GM12878 (cell line): Measurements from ENCODE around the gene TNNT2. TPM values are rescaled to one million over a fixed set of nuclear protein-coding genes. Genes with fewer than 3 reads are reported as not detected.

ENCODE experiments used
- ATAC-seq: fragments of 200-7000 bp; cut with Tn5 transposase; 3 replicates; pipeline ENCODE4 v1.9.1; 2020; ENCODE audit warnings: mild to moderate bottlenecking, moderate library complexity
- BruUV-seq: library from RNA; stranded (reverse); fragments of 400-500 nt; replicated peaks from 2 replicates; lab custom pipeline; 2021; lab: Mats Ljungman, UMichigan
- CTCF ChIA-PET: fragments of 300-600 bp; sonication (Branson Sonifier 250); formaldehyde crosslinking; extraction: SDS; loops from one replicate; lab custom pipeline; 2021; ENCODE audit warnings: inconsistent platforms; lab: Yijun Ruan, JAX
- POLR2A ChIA-PET: fragments of 350-600 bp; formaldehyde crosslinking; extraction: SDS; loops from one replicate; lab custom pipeline; 2021; ENCODE audit warnings: inconsistent platforms; lab: Charles Lee
- RAD21 ChIA-PET: fragments of 300-600 bp; sonication (Branson Sonifier 250); formaldehyde crosslinking; loops from one replicate; lab custom pipeline; 2023; ENCODE audit warnings: antibody characterized with exemption; ENCODE audit not compliant: unreplicated experiment; lab: Charles Lee
- SMC1A ChIA-PET: fragments of 300-600 bp; sonication (Branson Sonifier 250); formaldehyde crosslinking; loops from one replicate; lab custom pipeline; 2023; ENCODE audit not compliant: unreplicated experiment, uncharacterized antibody; lab: Charles Lee
- DNase-seq: peaks from one replicate; pipeline ENCODE4 v3.0.0-alpha.2; 2011; ENCODE audit warnings: low read depth, low spot score
- FAIRE-seq: peaks from 3 replicates; lab custom pipeline; 2011; peaks lifted over from hg19 to GRCh38; lab: Jason Lieb, UNC
- H2AFZ ChIP-seq: 2 replicates; pipeline ENCODE4 v1.6.0; 2011; ENCODE audit warnings: low read depth, low read length, control low read depth; ENCODE audit not compliant: control insufficient read depth
- H3K27ac ChIP-seq: 2 replicates; pipeline ENCODE4 v1.5.1; 2011; ENCODE audit warnings: control low read depth; ENCODE audit not compliant: control insufficient read depth, insufficient read depth
- H3K27me3 ChIP-seq, 2 experiments: replicated peaks in 1 of 2; 2 replicates each; pipeline versions ENCODE4 v1.6.0 to v1.6.1; 2011; ENCODE audit warnings: low read length in 1 of 2; ENCODE audit not compliant: control insufficient read depth in 2 of 2, insufficient read depth in 2 of 2
- H3K36me3 ChIP-seq, 2 experiments: 2 replicates each; pipeline ENCODE4 v1.5.1; 2011; ENCODE audit warnings: low read length in 1 of 2; ENCODE audit not compliant: control insufficient read depth in 2 of 2, insufficient read depth in 2 of 2
- H3K4me1 ChIP-seq: 2 replicates; pipeline ENCODE4 v1.6.1; 2011; ENCODE audit warnings: mild to moderate bottlenecking, low read length, moderate library complexity, mixed read lengths; ENCODE audit not compliant: control insufficient read depth, insufficient read depth
- H3K4me2 ChIP-seq: 2 replicates; pipeline ENCODE4 v1.6.0; 2011; ENCODE audit warnings: control low read depth; ENCODE audit not compliant: control insufficient read depth, insufficient read depth
- H3K4me3 ChIP-seq: fragments of 200-600 bp; sonication (generic); 2 replicates; pipeline ENCODE4 v1.5.1; 2016
- H3K79me2 ChIP-seq: 2 replicates; pipeline ENCODE4 v1.6.0; 2011; ENCODE audit warnings: low read length; ENCODE audit not compliant: control insufficient read depth, insufficient read depth
- H3K9ac ChIP-seq: 2 replicates; pipeline ENCODE4 v1.8.0; 2011; ENCODE audit warnings: low read length, control low read depth, mixed read lengths; ENCODE audit not compliant: control insufficient read depth, insufficient read depth
- H3K9me3 ChIP-seq: replicated peaks from 3 replicates; pipeline ENCODE4 v1.5.1; 2011; ENCODE audit warnings: mild to moderate bottlenecking, low read length; ENCODE audit not compliant: control insufficient read depth, insufficient read depth
- H4K20me1 ChIP-seq: 2 replicates; pipeline ENCODE4 v1.6.0; 2011; ENCODE audit not compliant: control insufficient read depth, insufficient read depth
- ATF7 ChIP-seq: fragments of 450-650 bp; IDR thresholded peaks from 2 replicates; pipeline ENCODE4 v1.6.1; 2016; ENCODE audit warnings: low read depth, mild to moderate bottlenecking
- CBFB ChIP-seq: IDR thresholded peaks from 2 replicates; pipeline ENCODE4 v1.6.1; 2016; ENCODE audit warnings: antibody characterized with exemption, low read depth
- EZH2 ChIP-seq: IDR thresholded peaks from 2 replicates; pipeline ENCODE4 v1.6.1; 2012; ENCODE audit warnings: low read depth, mild to moderate bottlenecking, control low read depth, inconsistent platforms, low read length, borderline replicate concordance; ENCODE audit not compliant: control insufficient read depth
- MTA3 ChIP-seq: IDR thresholded peaks from 2 replicates; pipeline ENCODE4 v1.6.1; 2012; ENCODE audit warnings: low read length, inconsistent platforms, borderline replicate concordance
- MYB ChIP-seq: fragments of 150-350 bp; IDR thresholded peaks from 2 replicates; pipeline ENCODE4 v1.6.1; 2014; ENCODE audit warnings: mild to moderate bottlenecking, low read depth, low read length, borderline replicate concordance
- MYC ChIP-seq: IDR thresholded peaks from 2 replicates; pipeline ENCODE4 v1.6.1; 2011; ENCODE audit warnings: mild to moderate bottlenecking, low read length, moderate library complexity, inconsistent platforms; ENCODE audit not compliant: insufficient read depth, insufficient replicate concordance, insufficient read length, severe bottlenecking
- NRF1 ChIP-seq: conservative IDR thresholded peaks from 2 replicates; pipeline ENCODE4 v1.6.1; 2011; ENCODE audit warnings: mild to moderate bottlenecking, low read depth, low read length, improper control_type of control experiment
- PML ChIP-seq: IDR thresholded peaks from 2 replicates; pipeline ENCODE4 v1.6.1; 2012; ENCODE audit warnings: low read length, inconsistent platforms
- RAD21 ChIP-seq: IDR thresholded peaks from 2 replicates; pipeline ENCODE4 v1.6.1; 2011; ENCODE audit warnings: mild to moderate bottlenecking, low read depth, low read length, moderate library complexity; ENCODE audit not compliant: insufficient read depth
- RELA ChIP-seq: fragments of 450-650 bp; IDR thresholded peaks from 2 replicates; pipeline ENCODE4 v1.8.0; 2014; ENCODE audit warnings: borderline replicate concordance; ENCODE audit not compliant: partially characterized antibody
- STAT3 ChIP-seq: IDR thresholded peaks from 2 replicates; pipeline ENCODE4 v1.6.1; 2011; ENCODE audit warnings: low read depth, low read length, improper control_type of control experiment
- SUZ12 ChIP-seq: fragments of 200-600 bp; sonication (generic); IDR thresholded peaks from one replicate; pipeline ENCODE4 v1.6.1; 2018; ENCODE audit warnings: antibody characterized with exemption, mild to moderate bottlenecking; ENCODE audit not compliant: unreplicated experiment
- TBL1XR1 ChIP-seq: IDR thresholded peaks from 2 replicates; pipeline ENCODE4 v1.6.1; 2012; ENCODE audit warnings: low read depth, low read length, improper control_type of control experiment
- TCF12 ChIP-seq: IDR thresholded peaks from 2 replicates; pipeline ENCODE4 v1.6.1; 2011; ENCODE audit warnings: low read depth, mild to moderate bottlenecking, low read length
- WRNIP1 ChIP-seq: IDR thresholded peaks from 2 replicates; pipeline ENCODE4 v1.6.1; 2011; ENCODE audit warnings: low read depth, low read length, improper control_type of control experiment, borderline replicate concordance
- WGBS: methylation state at CpG from one replicate; pipeline ENCODE4 v1.1.6; 2016; ENCODE audit warnings: low lambda C conversion rate; ENCODE audit not compliant: insufficient replicate concordance, insufficient coverage; ENCODE audit errors: missing lambda C conversion rate; 5-methylcytosine and 5-hydroxymethylcytosine counted together
- in situ Hi-C: fragments of 300-500 bp; cut with MboI; formaldehyde crosslinking; loops from 9 replicates; pipeline ENCODE4 v1.14.3; 2018; ENCODE audit warnings: mixed read lengths
- intact Hi-C: fragments of 100-400 bp; cut with micrococcal nuclease; formaldehyde crosslinking; loops from one replicate; pipeline ENCODE4 v1.14.2; 2022; ENCODE audit not compliant: unreplicated experiment
- polyA plus RNA-seq, 11 experiments: library from polyadenylated mRNA; depleted of rRNA in 4 of 11; unstranded in 6 of 11; stranded (reverse) in 5 of 11; fragments of >200 nt; fragmentation: Nextera tagmentation in 4 of 11; fragmentation: Illumina TruSeq in 1 of 11; extraction: Ambion mirVana in 4 of 11; extraction: Trizol in 1 of 11; gene quantifications; 1 replicate in 1 of 11; 2 replicates in 10 of 11; pipeline versions ENCODE4 v1.2.1 to v1.2.3, GENCODE V29; 2011 to 2016; ENCODE audit warnings: inconsistent platforms in 2 of 11, missing spikeins in 2 of 11, low read depth in 1 of 11
- total RNA-seq, 4 experiments: library from RNA; depleted of rRNA in 3 of 4; stranded (reverse); fragments of >200 nt in 3 of 4; fragmentation: Illumina TruSeq in 1 of 4; extraction: Trizol in 1 of 4; gene quantifications; 2 replicates each; pipeline versions ENCODE4 v1.2.1 to v1.2.3, GENCODE V29; 2013 to 2021
- TF ChIP-seq, protein P1 (sequence below): IDR thresholded peaks from 2 replicates; pipeline ENCODE4 v1.6.1; 2012; ENCODE audit warnings: low read depth, low read length, improper control_type of control experiment
- TF ChIP-seq, protein P2 (sequence below): fragments of 450-650 bp; IDR thresholded peaks from 2 replicates; pipeline ENCODE4 v1.6.1; 2017; ENCODE audit warnings: borderline replicate concordance
- TF ChIP-seq, protein P3 (sequence below): fragments of 450-650 bp; IDR thresholded peaks from 2 replicates; pipeline ENCODE4 v1.6.1; 2014; ENCODE audit warnings: mild to moderate bottlenecking

Gene TNNT2
- total and polyA plus RNA-seq, 10 of the 15 experiments (the other 5 are each of a cell fraction or from before 2014, with no cell fraction given) = 2.2 TPM; not detected in 9

DNA sequence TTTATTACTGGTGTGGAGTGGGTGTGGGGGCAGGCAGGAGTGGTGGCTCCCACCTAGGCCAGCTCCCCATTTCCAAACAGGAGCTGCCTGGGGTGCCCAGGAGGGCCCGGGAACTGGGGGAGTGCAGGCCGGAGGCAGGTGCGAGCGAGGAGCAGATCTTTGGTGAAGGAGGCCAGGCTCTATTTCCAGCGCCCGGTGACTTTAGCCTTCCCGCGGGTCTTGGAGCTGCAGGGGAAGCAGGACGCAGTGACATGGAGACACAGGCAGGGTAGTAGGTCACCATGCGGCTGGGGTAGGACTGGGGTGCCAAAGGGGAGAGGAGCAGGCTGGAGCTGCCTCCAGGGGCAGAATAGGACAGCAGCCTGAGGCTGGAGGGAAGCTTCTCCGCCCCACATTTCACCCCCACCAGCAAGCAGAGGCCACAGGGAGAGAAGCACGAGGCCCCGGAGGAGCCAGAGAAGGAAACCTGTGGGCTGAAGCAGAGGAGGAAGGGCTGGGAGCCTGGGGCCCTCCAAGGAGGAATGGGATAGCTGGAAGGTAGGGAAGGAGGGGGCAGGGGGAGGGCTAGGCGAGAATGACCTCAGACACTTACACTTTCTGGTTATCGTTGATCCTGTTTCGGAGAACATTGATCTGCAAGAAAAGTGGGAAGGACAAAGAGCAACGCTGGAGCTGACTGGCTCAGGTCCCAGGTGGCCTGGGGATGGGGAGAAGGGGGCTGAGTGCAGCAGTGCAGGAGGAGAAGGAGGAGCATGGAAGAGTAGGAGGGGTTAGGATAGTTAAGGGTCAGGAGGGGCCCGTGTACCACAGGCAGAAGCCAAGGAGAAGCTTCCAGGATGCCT, 18.2 kb downstream of the TNNT2 start:
- H3K79me2 ChIP-seq = no peaks in the 10 kb centered on the region
- 36% methylated on average over 18 of the region's 18 CpGs for WGBS
- H3K4me2 ChIP-seq = no peak overlapping the region
- no peaks in the 10 kb centered on the region for H4K20me1 ChIP-seq
- no peak overlapping the region for H2AFZ ChIP-seq
- H3K9me3 ChIP-seq = no peaks in the 10 kb centered on the region
- POLR2A ChIA-PET = no interaction called here
- no peak overlapping the region for H3K27ac ChIP-seq
- H3K36me3 ChIP-seq = no peaks in the 10 kb centered on the region
- H3K27me3 ChIP-seq = peaks cover 0 to 4% of the 10 kb centered on the region in 2 experiments; a peak in 3 of 4 replicates
- no peaks in the 10 kb centered on the region for H3K4me1 ChIP-seq
- RAD21 ChIA-PET = no interaction called here
- H3K4me3 ChIP-seq = no peak overlapping the region
- FAIRE-seq (no peak), ATAC-seq (no peak), DNase-seq (no peak)
- BruUV-seq = no TSS peak
- intact Hi-C loops = no loop called here
- CTCF ChIA-PET = interaction anchor here (1.4 to 1.5 kb wide), 3 partner anchors 11 to 105 kb away, joined by 3 to 7 read pairs (median 4); no protein-coding TSS in a partner anchor
- no peak for TF ChIP-seq MYC
- no peak for TF ChIP-seq TBL1XR1
- TF ChIP-seq, protein P1, sequence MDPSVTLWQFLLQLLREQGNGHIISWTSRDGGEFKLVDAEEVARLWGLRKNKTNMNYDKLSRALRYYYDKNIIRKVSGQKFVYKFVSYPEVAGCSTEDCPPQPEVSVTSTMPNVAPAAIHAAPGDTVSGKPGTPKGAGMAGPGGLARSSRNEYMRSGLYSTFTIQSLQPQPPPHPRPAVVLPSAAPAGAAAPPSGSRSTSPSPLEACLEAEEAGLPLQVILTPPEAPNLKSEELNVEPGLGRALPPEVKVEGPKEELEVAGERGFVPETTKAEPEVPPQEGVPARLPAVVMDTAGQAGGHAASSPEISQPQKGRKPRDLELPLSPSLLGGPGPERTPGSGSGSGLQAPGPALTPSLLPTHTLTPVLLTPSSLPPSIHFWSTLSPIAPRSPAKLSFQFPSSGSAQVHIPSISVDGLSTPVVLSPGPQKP = no peak
- TF ChIP-seq, protein P2, sequence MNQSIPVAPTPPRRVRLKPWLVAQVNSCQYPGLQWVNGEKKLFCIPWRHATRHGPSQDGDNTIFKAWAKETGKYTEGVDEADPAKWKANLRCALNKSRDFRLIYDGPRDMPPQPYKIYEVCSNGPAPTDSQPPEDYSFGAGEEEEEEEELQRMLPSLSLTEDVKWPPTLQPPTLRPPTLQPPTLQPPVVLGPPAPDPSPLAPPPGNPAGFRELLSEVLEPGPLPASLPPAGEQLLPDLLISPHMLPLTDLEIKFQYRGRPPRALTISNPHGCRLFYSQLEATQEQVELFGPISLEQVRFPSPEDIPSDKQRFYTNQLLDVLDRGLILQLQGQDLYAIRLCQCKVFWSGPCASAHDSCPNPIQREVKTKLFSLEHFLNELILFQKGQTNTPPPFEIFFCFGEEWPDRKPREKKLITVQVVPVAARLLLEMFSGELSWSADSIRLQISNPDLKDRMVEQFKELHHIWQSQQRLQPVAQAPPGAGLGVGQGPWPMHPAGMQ = no peak
- no peak for TF ChIP-seq EZH2
- TF ChIP-seq, protein P3, sequence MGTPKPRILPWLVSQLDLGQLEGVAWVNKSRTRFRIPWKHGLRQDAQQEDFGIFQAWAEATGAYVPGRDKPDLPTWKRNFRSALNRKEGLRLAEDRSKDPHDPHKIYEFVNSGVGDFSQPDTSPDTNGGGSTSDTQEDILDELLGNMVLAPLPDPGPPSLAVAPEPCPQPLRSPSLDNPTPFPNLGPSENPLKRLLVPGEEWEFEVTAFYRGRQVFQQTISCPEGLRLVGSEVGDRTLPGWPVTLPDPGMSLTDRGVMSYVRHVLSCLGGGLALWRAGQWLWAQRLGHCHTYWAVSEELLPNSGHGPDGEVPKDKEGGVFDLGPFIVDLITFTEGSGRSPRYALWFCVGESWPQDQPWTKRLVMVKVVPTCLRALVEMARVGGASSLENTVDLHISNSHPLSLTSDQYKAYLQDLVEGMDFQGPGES = no peak
- no peak for TF ChIP-seq STAT3
- TF ChIP-seq MYB = no peak
- no peak for TF ChIP-seq ATF7
- no peak for TF ChIP-seq CBFB
- TF ChIP-seq MTA3 = no peak
- no peak for TF ChIP-seq NRF1
- TF ChIP-seq PML = no peak
- TF ChIP-seq TCF12 = no peak
- TF ChIP-seq SUZ12 = no peak
- no peak for TF ChIP-seq RELA
- TF ChIP-seq RAD21 = no peak
- TF ChIP-seq WRNIP1 = no peak
- in situ Hi-C loops = no loop called here
- H3K9ac ChIP-seq = no peak overlapping the region
- SMC1A ChIA-PET = interaction anchor here (1.1 to 2.3 kb wide), 3 partner anchors 10 to 105 kb away, joined by 4 to 11 read pairs (median 7); no protein-coding TSS in a partner anchor
